Activated CD4-positive, alpha-beta memory T cell treated with anti-CD3 and anti-CD28 coated beads, Interleukin-2, amount 10 ng/mL, durations not matched to agents 7 days and 5 days (primary cell): Measurements from ENCODE around the gene CHAT. TPM values are rescaled to one million over a fixed set of nuclear protein-coding genes. Genes with fewer than 3 reads are reported as not detected.
A peak's percentile ranks its signal among the peaks of the same experiment; 100 is the strongest.

Experiments used
- CTCF ChIA-PET: fragments of 350-600 bp; sonication (Branson Sonifier 250); formaldehyde crosslinking; loops from one replicate; lab custom pipeline; 2021; ENCODE audit warnings: antibody characterized with exemption, inconsistent platforms; lab: Charles Lee
- POLR2A ChIA-PET: fragments of 350-600 bp; sonication (Branson Sonifier 250); formaldehyde crosslinking; loops from one replicate; lab custom pipeline; 2021; ENCODE audit warnings: antibody characterized with exemption; lab: Charles Lee
- DNase-seq: peaks from one replicate; pipeline ENCODE4 v3.0.0-alpha.2; 2020
- H3K27ac Mint-ChIP-seq: one replicate; pipeline ENCODE4 v1.8.0; 2021; ENCODE audit warnings: mild to moderate bottlenecking, mixed read lengths
- H3K27me3 Mint-ChIP-seq: one replicate; pipeline ENCODE4 v1.8.0; 2021; ENCODE audit warnings: mixed read lengths
- H3K36me3 Mint-ChIP-seq: one replicate; pipeline ENCODE4 v1.8.0; 2021; ENCODE audit warnings: low read depth, mixed read lengths
- H3K4me1 Mint-ChIP-seq: one replicate; pipeline ENCODE4 v1.8.0; 2021; ENCODE audit warnings: mixed read lengths
- H3K4me3 Mint-ChIP-seq: one replicate; pipeline ENCODE4 v1.8.0; 2021; ENCODE audit warnings: mild to moderate bottlenecking, mixed read lengths
- H3K9me3 Mint-ChIP-seq: one replicate; pipeline ENCODE4 v1.8.0; 2021; ENCODE audit warnings: mixed read lengths
- total RNA-seq, 2 experiments: library from RNA; stranded (reverse); gene quantifications; one replicate each; pipeline ENCODE4 v1.2.3, GENCODE V29; 2021

The CHAT gene
- total RNA-seq, 2 experiments from 2014 or later, result not detected

DNA sequence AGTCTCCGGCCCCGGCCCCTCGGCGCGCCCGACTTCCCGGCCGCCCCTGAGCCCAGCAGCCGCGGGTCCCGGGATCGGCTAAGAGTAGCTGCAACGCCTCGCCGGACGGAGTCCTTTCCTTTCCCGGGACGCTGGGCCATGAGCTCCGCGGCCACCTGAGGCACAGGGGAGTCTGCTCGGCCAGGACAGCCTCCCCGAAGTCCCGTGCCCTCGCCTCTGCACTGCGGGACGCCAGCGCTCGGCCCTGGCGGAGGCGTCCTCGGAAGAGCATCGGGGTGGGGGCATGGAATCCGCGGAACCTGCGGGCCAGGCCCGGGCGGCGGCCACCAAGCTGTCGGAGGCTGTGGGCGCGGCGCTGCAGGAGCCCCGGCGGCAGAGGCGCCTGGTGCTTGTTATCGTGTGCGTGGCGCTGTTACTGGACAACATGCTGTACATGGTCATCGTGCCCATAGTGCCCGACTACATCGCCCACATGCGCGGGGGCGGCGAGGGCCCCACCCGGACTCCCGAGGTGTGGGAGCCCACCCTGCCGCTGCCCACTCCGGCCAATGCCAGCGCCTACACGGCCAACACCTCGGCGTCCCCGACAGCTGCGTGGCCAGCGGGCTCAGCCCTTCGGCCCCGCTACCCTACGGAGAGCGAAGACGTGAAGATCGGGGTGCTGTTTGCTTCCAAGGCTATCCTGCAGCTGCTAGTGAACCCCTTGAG is 3.2 kb upstream of the CHAT start:
- no peak overlapping the region for H3K4me3 Mint-ChIP-seq
- no peak overlapping the region for H3K27ac Mint-ChIP-seq
- peaks cover 12% of the 10 kb centered on the region for H3K36me3 Mint-ChIP-seq
- H3K9me3 Mint-ChIP-seq, result no peaks in the 10 kb centered on the region
- no peak for DNase-seq
- H3K27me3 Mint-ChIP-seq, result peaks cover 71% of the 10 kb centered on the region
- peaks cover 5% of the 10 kb centered on the region for H3K4me1 Mint-ChIP-seq
- POLR2A ChIA-PET, result no interaction called here
- CTCF ChIA-PET, result no interaction called here

DNA sequence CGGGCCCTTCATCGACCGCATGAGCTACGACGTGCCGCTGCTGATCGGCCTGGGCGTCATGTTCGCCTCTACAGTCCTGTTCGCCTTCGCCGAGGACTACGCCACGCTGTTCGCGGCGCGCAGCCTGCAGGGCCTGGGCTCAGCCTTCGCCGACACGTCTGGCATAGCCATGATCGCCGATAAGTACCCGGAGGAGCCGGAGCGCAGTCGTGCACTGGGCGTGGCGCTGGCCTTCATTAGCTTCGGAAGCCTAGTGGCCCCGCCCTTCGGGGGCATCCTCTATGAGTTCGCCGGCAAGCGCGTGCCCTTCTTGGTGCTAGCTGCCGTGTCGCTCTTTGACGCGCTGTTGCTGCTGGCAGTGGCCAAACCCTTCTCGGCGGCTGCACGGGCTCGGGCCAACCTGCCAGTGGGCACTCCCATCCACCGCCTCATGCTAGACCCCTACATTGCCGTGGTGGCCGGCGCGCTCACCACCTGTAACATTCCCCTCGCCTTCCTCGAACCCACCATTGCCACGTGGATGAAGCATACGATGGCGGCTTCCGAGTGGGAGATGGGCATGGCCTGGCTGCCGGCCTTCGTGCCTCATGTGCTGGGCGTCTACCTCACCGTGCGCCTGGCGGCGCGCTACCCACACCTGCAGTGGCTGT is 2.5 kb upstream of the CHAT start:
- H3K4me1 Mint-ChIP-seq, result peaks cover 5% of the 10 kb centered on the region
- CTCF ChIA-PET, result no interaction called here
- no peaks in the 10 kb centered on the region for H3K9me3 Mint-ChIP-seq
- POLR2A ChIA-PET, result no interaction called here
- H3K27me3 Mint-ChIP-seq, result peaks cover 75% of the 10 kb centered on the region
- H3K4me3 Mint-ChIP-seq, result no peak overlapping the region
- peaks cover 12% of the 10 kb centered on the region for H3K36me3 Mint-ChIP-seq
- no peak for DNase-seq
- H3K27ac Mint-ChIP-seq, result no peak overlapping the region

DNA sequence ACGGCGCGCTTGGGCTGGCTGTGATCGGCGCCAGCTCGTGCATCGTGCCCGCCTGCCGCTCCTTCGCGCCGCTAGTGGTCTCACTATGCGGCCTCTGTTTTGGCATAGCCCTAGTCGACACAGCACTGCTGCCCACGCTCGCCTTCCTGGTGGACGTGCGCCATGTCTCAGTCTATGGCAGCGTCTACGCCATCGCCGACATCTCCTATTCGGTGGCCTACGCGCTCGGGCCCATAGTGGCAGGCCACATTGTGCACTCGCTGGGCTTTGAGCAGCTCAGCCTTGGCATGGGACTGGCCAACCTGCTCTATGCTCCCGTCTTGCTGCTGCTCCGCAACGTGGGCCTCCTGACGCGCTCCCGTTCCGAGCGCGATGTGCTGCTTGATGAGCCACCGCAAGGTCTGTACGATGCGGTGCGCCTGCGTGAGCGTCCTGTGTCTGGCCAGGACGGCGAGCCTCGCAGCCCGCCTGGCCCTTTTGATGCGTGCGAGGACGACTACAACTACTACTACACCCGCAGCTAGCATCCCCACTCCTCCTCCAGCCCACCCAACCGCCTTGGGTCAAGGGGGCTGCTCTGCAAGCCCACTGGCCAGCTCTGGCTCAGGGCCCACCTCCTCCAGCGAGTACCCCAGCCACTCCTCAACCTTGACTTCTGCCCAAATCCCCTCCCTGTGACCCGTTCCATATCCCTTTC is 1.9 kb upstream of the CHAT start:
- no peak for DNase-seq
- no peak overlapping the region for H3K4me3 Mint-ChIP-seq
- H3K9me3 Mint-ChIP-seq, result no peaks in the 10 kb centered on the region
- peaks cover 12% of the 10 kb centered on the region for H3K36me3 Mint-ChIP-seq
- H3K4me1 Mint-ChIP-seq, result peaks cover 2% of the 10 kb centered on the region
- POLR2A ChIA-PET, result no interaction called here
- CTCF ChIA-PET, result no interaction called here
- peaks cover 75% of the 10 kb centered on the region for H3K27me3 Mint-ChIP-seq
- peak overlapping the region; percentile 21 for H3K27ac Mint-ChIP-seq

DNA sequence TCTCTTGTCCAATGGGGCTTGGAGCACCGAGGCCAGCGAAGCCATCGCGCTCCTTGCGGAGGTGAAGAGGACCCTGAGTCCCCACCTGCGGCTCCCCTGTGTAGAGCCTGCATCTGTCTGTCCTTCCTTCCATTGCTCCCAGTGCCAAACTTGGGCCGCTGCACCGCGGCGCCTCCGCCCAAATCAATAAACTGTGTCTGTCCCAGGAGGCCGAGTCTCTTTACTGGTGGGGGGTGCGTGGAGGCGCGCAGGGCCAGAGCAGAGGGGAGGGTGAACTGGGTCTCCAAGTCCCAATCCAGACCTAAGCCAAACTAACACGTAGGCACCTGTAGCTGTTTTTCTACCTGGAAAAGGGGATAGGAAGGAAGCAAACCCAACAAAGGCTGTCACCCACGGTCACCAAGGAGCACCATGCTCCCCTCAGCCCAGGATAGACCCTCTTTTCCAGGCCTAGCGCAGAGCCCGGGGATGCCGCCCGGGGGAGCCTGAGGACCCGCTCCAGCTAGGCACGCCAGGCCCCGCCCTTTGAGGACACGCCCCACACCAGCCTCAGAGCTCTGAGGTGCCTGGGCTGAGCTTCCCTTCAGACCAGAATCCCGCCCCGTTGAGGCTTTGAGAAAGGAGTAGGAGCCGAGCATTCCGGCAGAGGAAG is 1.2 kb upstream of the CHAT start:
- Mint-ChIP-seq H3K36me3 (peaks cover 12% of the 10 kb centered on the region), H3K4me3 (no peak overlapping the region), H3K4me1 (peaks cover 2% of the 10 kb centered on the region), H3K9me3 (no peaks in the 10 kb centered on the region), H3K27me3 (peaks cover 72% of the 10 kb centered on the region), H3K27ac (no peak overlapping the region)
- POLR2A ChIA-PET, result no interaction called here
- DNase-seq, result no peak
- CTCF ChIA-PET, result no interaction called here

DNA sequence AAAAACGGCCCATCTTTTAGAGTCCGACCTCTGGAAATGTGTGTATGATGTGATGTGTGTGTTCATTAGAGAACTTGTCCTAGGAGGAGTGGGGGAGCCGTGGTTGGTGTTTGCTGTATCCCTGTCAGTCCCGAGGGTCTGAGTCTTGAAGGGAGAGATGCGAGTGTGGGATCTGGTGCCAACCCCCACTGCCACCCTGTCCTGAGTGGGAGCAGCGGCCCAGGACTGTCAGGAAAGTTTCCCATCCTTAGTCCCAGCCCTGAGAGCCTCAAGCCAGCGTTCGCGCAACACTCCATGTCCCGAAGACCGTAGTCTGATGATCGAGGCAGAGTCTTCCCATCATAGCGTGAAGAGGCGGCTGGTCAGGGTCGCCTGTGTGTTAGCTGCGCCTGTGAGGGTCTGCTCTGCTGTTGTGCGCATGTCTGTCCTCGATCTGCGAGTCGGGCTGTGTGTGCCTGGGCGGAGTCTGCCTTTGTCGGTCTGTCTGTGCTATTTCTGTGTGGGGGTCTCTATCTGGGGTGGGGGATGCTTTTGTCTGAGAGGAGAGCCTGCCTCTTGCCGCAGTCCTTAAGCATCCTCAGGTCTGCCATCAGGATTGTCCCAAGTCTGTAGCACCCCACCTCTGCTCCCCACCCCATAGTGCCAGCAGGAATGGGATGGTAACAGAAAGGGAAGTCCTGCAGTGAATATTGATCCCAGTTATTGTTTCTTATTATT is 514 bp upstream of the CHAT start:
- Mint-ChIP-seq H3K27ac (no peak overlapping the region), H3K27me3 (peaks cover 66% of the 10 kb centered on the region), H3K4me1 (peaks cover 2% of the 10 kb centered on the region), H3K36me3 (peaks cover 12% of the 10 kb centered on the region), H3K9me3 (no peaks in the 10 kb centered on the region), H3K4me3 (no peak overlapping the region)
- ChIA-PET POLR2A (no interaction called here), CTCF (no interaction called here)
- no peak for DNase-seq

DNA sequence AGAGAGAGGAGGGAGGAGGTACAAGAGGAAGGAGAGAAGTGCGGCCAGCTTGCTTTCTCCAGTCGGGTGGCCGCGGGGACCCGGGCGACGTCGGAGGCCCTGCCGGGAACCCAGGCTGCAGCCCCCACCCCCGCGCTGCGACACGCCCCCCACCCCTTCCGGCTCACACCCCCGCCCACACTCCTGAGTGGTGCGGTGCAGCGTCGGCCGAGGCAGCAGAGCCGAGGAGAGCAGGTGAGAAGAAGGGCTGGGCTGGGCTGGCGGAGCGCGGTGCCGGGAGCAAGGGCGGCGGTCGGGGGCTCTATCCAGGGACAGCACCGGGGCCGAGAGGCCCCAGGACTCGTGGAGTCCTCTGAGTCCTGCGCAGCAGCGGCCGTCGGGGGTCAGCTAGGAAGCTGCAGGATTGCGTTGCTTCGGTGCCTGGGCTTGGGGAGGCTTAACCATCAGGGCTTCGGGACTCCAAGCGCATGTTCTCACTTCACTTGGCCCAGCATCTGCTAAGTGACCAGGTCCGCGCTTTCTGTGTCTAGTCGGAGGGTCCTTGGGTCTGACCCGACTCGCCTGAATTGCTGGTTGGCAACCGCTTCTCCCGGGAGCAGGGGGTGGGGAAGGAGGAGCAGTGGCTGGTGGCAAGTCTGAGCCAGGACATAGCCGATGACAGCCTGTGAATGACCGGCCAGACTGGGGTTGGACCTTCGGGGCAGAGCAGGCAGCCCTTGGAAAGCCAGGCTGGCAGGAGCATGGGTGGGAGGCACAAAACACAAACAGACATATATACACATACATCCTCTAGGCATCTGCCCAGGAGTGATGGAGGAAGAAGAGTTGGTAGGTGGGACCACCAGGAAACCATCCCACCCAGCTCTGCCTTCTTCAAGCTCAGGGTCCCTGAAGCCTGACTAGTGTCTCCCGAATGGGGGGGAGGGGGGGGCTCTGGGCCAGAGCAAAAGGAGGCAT is 683 bp downstream of the CHAT start:
- peaks cover 2% of the 10 kb centered on the region for H3K4me1 Mint-ChIP-seq
- no peak overlapping the region for H3K27ac Mint-ChIP-seq
- POLR2A ChIA-PET, result no interaction called here
- no peak overlapping the region for H3K4me3 Mint-ChIP-seq
- peaks cover 12% of the 10 kb centered on the region for H3K36me3 Mint-ChIP-seq
- no peak for DNase-seq
- CTCF ChIA-PET, result no interaction called here
- peaks cover 54% of the 10 kb centered on the region for H3K27me3 Mint-ChIP-seq
- H3K9me3 Mint-ChIP-seq, result no peaks in the 10 kb centered on the region

DNA sequence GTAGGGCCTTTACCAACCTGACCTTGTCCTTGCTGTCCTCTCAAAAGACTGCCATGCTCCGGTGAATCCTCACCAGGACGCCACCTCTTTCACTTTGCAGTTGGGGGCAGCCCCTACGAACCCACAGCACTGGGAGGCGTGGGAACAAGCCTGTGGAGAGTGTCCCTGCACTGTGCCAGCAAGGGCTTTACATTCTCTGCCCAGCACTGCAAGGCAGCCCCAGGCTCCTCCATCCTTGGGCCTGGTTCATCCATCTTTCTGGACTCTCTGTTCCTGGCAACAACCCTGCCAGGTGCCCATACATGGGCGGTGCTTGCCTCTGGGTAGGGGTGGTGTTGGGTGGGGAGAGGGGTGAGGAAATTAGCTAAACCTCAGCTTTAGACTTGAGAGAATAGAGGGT is 1.4 kb downstream of the CHAT start:
- Mint-ChIP-seq H3K9me3 (no peaks in the 10 kb centered on the region), H3K27ac (no peak overlapping the region), H3K27me3 (peaks cover 58% of the 10 kb centered on the region), H3K36me3 (peaks cover 12% of the 10 kb centered on the region), H3K4me3 (no peak overlapping the region), H3K4me1 (peaks cover 2% of the 10 kb centered on the region)
- ChIA-PET POLR2A (no interaction called here), CTCF (no interaction called here)
- DNase-seq, result no peak

DNA sequence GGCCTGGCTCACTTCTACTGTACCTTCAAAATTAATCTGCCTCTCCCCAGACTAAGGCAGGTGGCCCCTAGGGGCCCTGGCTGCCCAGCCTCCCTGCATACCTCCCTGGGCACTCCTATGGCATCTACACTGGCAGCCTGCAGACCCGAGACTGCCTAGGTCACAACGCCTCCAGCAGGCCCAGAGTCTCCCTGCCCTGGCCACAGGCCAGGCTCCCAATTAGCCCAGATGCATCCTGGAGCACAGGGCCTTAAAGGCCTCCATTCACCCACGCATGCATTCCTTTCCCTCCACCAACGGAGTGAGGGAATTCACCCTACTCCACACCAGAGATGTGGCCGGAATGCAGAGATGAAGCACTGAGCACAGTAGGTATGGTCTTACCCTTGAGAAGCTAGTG is 1.9 kb downstream of the CHAT start:
- peaks cover 2% of the 10 kb centered on the region for H3K4me1 Mint-ChIP-seq
- H3K36me3 Mint-ChIP-seq, result peaks cover 12% of the 10 kb centered on the region
- DNase-seq, result no peak
- H3K4me3 Mint-ChIP-seq, result no peak overlapping the region
- POLR2A ChIA-PET, result no interaction called here
- no peaks in the 10 kb centered on the region for H3K9me3 Mint-ChIP-seq
- H3K27me3 Mint-ChIP-seq, result peaks cover 58% of the 10 kb centered on the region
- CTCF ChIA-PET, result no interaction called here
- no peak overlapping the region for H3K27ac Mint-ChIP-seq

DNA sequence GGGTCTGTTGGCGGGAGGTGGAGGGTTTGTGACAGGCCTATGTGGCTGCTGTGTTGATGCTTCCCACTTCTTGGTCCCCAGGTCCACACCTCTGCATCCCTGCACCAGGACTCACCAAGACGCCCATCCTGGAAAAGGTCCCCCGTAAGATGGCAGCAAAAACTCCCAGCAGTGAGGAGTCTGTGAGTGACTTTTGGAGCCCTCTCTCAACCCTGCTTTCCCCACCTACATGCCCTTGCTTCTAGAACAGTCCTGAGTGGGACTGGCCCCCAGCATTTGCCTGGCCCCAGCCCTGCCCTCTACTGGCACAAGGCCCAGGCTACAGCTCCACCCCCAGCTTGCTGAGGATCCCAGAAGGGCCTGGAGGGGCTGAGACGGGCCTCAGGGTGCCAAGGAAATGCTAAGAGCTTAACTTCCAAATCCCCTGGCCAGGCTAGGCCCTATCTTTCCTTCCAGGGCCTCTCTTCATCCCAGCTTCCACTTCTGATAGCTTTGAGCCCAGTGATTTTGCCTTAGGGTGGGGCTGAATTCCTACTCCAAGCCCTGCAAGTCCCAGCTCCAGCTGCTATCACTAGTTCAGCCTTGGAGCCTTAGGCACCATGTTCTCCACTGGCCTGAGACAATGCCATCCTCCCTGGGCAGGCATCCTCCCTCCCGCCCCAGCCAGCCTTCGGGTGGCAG is 2.7 kb downstream of the CHAT start:
- no peak for DNase-seq

DNA sequence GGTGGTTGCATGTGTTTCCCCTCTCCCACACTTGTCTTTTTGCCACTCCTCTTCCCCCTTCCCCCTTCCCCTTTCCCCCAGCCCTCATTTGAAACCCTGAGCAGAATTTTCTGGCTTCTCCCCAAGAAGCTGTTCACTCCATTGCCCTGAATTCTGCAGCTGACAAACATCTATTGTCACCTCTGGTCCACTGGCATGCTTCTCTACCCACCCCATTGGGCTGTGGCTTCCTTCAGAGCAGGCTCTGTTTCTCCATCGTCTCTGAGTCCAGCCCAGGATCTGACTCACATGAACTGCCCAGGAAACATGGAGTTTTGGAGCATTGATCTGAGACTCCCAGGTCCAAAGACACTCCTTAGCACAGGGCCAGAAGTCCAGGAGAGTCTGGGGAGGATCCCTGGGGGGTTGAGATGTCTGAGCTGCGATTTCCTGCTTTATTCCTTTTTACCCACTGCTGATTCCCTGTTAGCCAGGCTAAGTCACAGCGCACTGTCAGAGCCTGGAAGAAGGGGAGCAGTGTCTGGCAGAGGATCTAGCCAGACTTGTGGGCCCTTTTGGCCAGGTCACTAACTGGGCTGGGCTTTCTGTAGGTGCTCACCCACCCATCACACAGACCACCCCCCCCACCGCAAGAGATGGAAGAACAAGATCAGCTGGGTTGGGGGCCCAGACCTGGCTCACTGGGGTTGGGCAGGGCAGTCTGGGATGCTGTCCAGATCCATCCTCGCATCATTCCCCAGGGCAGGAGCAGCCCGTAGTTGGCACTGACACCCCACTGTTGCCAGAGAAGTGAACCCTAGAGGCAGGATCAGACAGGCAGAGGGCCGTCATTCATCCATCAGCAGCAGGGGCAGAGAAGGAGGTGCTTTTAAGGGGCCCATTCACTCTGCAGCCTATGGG is 3.5 kb downstream of the CHAT start:
- Mint-ChIP-seq H3K4me3 (no peak overlapping the region), H3K27me3 (peaks cover 43% of the 10 kb centered on the region), H3K36me3 (peaks cover 5% of the 10 kb centered on the region), H3K27ac (no peak overlapping the region), H3K9me3 (no peaks in the 10 kb centered on the region), H3K4me1 (peaks cover 1% of the 10 kb centered on the region)
- CTCF ChIA-PET, result no interaction called here
- DNase-seq, result no peak
- POLR2A ChIA-PET, result no interaction called here

More for the DNA sequence above, 2.7 kb downstream of the CHAT start:
- ChIA-PET POLR2A (no interaction called here), CTCF (no interaction called here)
- Mint-ChIP-seq H3K27ac (no peak overlapping the region), H3K27me3 (peaks cover 51% of the 10 kb centered on the region), H3K4me3 (no peak overlapping the region), H3K9me3 (no peaks in the 10 kb centered on the region), H3K36me3 (peaks cover 12% of the 10 kb centered on the region), H3K4me1 (peaks cover 2% of the 10 kb centered on the region)

DNA sequence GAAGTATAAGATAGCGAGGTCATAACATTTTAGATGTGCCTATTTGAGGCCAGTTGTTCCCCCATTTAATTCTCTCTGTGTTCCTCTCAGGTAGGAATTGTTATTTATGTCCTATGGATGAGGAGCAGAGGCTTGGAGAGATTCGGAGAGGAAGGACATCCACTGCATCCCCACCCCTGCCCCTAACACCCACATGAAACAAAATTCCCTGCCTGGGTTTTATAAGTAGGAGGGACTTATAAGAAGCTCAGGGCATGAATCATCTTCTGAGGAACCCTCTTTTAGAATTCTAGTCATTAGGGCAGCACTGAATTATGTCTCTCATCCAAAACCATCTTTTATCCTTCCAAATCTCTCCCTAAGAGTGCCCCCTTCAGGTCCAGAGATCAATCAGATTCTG is 5.0 kb downstream of the CHAT start:
- no peak for DNase-seq
- Mint-ChIP-seq H3K9me3 (no peaks in the 10 kb centered on the region), H3K27me3 (peaks cover 30% of the 10 kb centered on the region), H3K4me3 (no peak overlapping the region), H3K36me3 (no peaks in the 10 kb centered on the region), H3K27ac (no peak overlapping the region), H3K4me1 (no peaks in the 10 kb centered on the region)
- CTCF ChIA-PET, result no interaction called here
- POLR2A ChIA-PET, result no interaction called here
